ENCODE data around the gene PATJ.

The PATJ gene

DNA sequence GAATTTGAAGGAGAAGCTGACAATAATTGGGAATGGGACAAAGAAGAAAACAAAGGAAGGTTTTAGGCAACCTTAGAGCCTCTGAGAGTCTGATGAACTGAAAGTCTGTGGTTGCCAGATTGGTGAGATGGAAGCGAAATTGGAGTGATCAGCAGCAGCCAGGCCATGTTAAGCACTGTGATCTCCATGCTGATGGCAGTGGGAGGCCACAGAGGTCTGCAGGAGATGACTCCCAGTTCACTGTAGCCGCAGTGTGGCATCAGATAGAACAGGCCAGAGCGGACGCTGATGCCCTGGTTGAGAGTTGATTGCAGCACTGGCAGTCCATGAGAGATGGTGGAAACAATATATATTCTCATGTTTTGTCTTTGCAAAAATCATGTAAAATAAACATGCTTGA is 314.9 kb downstream of the PATJ start:
- DNase-seq, result no peak

DNA sequence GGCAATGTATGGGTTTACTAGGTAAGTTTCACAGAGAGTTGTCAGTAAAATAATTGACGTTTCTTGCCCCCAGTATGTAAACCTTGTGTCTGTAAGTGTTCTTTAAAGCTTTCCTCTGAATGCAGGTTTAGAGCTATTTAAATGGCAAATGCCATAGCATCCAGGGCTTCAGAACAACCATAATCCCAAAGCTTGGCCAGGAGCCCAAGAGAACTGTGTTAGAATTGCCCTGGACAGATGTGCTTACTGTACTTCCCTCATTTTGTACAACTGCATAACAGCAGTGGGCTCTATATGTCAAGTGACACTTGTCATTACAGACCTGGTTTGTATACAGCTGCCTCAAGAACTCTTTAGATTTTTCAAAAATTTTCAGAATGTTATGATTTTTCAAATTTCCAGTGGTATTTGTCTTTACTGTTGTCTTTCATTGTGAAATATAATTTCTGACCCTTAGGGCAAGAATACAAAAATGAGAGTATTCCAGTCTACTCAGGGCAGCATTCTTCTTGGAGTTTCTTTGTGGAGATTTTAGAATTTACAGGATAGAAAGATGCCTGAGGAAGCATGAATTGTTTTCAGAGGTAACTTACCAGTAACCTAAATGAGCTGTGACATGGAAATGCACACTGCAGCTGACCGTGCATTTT is 315.5 kb downstream of the PATJ start:
- peak; percentile 59 for DNase-seq

DNA sequence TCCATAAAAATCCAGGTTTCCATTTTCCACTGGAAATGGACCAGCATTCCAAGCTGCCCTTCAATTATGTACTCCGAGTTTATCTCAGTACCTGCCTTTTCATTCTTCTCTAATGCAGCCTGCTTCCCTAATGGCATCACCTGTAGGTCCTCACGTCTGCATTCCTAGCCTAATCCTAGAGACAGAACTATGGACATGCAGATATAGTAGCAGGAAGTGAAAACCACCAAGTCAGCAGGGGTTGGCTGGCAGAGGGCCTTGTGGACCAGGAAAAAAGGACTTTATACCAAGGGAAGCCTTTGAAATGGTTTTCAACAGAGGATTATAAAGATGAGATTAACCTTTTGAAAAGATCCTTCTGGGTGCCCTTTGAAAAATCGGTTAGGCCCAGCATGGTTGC is 316.7 kb downstream of the PATJ start:
- no peak for DNase-seq

DNA sequence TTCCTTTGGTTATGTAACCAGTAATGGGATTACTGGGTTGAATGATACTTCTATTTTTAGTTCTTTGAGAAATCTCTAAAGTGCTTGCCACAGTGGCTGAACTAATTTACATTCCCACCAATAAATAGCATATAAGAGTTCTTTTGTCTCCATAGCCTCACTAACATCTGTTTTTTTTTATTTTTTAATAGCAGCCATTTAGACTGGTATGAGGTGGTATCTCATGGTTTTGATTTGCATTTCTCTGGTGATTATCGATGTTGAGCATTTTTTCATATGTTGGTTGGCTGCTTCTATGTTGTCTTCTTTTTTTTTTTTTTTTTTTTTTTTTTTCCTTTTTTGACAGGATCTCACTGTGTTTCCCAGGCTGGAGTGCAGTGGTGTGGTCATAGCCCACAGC is 319.8 kb downstream of the PATJ start:
- no peak for DNase-seq

DNA sequence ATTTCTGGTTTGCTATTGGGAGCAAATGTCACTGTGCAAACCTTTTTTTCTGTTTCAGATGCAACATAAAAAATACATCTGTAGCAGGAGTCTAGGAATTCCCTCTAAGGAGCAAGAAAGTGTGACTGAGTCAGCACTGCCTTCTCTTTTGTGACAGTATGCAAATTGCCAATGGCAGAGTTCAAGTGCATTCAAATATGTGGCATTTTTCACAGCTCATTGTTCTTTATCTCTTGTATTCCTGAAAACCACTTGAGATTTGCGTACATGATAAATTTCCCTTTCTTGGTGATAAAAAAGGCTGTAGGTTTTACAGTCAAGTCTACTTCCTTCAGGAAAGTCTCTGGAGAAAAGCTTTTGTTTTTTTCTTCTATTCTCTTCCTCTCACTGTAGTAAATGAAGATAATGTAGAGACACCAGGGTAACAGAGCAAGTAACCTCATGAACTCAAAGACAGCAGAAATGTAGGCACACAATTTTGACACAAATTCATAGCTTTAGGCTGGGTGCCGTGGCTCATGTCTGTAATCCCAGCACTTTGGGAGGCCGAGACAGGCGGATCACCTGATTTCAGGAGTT is 322.6 kb downstream of the PATJ start:
- no peak for DNase-seq

DNA sequence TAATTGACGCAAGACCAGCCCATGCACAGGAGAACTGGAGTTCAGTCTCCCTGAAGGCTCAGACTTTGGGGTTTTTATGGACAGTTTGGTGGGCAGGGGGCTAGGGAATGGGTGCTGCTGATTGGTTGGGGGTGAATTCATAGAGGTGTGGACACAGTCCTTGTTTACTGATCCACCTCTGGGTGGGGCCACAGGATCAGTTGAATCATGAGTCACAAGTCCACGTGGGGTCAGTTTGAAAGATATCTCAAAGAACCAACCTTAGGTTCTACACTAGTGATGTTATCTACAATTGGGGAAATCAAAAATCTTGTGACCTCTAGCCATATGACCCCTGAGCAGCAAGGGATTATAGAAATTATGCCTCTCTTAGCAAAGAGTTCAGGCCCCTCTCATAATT is 324.4 kb downstream of the PATJ start:
- DNase-seq, result no peak

DNA sequence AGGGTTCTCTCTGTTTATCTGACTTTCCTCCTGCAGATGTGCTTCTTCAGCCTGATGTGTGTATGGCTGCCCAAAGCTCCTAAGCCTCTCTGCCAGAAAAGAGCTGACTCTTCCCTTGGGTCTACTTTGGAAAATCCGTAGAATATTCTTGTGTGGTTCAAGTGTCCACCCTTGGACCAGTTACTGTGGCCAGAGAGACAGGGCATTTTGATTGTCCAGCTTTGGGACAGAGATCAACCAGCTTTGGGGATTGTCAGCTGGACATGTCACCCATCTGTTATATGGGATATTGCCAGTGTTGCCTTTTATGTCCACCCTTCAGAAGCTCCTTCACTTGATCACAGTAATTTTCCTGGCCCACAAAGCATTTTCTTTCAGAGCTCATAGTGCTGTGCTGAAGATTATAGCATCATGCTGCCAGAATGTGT is 326.1 kb downstream of the PATJ start:
- DNase-seq, result no peak

DNA sequence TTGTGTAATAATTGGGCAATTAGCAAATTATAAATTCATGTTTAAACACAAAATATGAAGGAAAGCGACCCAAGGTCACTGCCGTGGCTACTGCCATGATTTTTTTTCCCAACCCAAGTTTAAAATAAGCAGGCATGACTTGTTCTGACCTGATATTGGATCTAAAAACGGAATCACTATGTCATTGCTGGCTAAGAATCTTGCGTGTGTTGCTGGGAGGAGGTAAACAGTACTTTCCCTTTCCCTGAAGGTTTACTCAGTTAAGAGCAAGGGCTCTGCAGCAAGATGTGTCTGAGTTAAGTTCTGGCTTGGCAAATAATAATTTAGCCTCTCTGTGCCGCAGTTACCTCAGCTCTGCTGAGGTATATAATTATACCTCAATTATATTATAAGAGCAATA is 326.7 kb downstream of the PATJ start:
- no peak for DNase-seq

DNA sequence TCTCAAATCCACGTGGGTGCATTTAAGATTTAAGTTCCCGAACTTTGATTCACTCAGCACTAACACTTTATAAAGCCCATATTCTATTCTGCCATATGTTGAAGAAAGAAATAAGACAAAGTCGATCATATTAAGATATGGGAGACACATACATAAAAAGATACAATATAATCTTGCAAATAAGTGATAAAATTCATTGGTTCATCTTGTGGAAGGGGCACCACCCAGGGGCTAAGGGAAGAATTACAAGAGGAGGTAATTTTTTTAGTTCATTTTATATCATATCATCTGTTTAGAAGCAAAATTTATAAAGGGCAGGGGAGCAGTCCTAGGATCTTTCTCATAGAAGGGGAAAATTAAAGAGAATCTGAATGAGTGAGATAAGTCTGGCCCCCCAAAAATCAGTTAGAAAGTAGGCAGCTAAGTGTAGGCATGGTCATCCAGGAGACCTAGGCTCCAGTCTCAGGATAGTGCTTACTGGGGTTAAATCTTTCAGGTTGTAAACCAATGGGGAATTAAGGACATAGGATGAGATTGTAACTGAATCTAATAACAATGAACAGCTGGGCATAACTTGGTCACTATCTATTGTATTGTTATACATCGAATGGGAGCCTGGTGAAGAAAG is 328.2 kb downstream of the PATJ start:
- no peak for DNase-seq

DNA sequence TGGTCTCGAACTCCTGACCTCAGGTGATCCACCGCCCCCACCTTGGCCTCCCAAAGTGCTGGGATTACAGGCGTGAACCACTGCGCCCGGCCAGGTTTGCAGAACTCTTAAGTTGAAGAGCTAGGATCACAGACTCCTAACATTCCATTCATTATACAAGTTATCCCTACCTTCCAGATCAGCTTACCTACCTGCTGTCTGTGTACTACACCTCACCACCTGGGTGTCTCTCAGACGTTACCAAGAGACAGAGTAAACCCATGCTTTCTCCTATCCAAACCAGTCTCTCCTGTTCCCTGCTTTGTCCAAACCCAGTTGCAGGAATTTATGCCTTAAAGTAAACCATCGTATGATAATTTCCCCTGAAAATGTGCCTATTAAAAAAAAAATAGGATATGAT is 329.4 kb downstream of the PATJ start:
- no peak for DNase-seq

DNA sequence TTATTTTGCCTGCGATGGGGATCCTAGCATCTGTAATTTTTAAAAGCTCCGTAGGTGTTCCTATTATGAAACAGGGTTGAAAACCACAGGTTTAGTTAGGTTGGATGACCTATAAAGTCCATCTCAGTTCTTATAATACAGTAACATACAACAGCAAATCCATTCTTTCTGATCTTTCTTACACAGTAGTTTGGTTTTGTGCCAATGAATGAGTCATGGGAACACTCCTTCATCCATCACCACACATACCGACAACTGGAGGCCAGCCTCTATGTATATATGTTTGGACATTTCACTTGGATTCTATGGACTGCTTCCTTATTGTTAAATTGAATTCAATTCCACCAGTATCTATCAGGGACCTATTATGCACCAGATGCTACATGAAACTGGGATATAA is 334.0 kb downstream of the PATJ start:
- DNase-seq, result no peak

DNA sequence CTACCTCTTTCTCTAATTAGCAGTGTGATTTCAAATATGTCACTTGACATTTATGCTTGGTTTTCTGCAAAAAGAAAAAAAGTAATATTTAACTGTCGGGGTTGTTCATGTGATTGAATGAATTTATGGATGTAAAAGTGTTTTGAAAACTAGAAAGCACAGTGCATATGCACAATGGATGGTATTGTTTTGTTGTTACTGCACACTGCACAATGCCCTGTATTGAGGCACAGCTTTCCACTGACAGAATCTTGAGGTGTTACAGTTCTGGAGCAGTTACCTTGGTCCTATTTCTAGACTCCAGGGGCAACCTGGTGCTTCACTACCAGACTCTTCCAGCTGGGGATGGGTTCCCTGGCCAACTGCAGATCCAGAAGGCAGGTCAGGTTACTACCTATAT is 335.5 kb downstream of the PATJ start:
- no peak for DNase-seq

DNA sequence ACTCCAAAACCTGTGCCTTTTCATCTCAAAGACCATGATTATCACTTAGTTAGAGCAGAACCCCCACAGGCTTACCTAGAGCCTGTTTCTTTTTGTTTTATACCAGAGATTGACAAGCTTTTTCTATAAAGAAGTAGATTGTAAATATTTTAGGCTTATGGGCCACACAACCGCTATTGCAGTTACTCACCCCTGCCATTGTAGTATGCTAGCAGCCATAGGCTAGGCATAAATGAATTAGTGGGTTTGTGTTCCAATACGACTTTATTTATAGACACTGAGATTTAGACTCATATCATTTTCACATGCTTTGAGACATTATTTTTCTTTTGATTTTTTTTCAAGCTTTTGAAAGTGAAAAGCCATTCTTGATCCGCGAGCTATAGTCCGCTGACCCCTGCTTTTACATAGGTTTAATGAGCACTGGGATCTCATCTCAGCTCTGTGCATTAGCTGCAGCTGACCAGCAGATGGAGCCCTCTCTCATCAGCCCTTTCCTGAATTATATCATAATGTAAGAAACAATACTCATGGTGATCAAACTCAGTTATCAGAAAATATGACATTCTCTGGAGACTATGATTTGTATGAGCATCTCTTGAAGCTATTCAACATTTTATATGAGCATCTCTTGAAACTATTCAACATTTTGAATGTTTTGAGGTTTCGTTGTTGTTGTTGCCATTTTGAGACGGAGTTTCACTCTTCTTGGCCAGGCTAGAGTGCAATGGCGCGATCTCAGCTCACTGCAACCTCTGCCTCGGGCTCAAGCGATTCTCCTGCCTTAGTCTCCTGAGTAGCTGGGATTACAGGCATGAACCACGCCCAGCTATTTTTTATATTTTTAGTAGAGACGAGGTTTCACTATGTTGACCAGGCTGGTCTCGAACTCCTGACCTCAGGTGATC is 340.4 kb downstream of the PATJ start:
- DNase-seq, result no peak

DNA sequence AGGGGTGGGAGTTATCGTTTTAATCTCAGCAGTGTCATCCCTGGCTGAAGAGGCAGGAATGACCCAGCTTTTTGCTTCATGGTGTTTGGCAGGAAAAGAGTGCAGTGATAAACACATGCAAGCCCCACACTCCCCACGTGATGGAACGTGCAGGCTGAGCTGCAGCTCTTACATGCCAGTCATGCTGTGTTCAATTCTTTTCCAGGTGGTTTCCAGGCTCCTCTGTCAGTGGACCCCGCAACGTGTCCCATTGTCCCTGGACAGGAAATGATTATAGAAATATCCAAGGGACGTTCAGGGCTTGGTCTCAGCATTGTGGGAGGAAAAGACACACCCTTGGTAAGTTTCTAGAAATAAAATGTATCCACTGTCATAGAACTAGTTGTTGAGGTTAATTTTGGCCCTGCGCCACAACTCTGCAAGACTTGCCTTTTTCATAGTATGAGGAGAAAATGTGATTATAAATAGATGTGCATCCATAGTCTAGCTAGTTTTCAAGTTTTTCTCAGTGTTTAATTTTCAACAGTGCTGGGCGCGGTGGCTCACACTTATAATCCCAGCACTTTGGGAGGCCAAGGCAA is 342.1 kb downstream of the PATJ start:
- no peak for DNase-seq

DNA sequence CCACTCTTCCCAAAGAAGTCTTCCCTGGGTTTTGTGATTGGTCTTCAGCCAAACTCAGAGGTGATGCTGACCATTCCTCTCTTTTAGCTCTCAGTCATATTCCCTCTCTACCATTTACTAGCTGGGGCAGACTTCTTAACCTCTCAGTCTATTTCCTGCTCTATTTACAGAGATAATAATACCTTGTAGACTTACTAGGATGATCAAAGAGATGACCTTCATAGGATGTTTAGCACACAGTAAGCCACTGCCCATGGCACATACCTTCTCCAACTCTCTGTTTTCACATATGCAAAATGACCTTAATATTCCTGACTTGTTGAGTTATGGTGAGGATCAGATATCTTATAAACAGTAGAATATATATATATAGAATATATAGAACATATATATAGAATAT is 346.2 kb downstream of the PATJ start:
- no peak for DNase-seq

DNA sequence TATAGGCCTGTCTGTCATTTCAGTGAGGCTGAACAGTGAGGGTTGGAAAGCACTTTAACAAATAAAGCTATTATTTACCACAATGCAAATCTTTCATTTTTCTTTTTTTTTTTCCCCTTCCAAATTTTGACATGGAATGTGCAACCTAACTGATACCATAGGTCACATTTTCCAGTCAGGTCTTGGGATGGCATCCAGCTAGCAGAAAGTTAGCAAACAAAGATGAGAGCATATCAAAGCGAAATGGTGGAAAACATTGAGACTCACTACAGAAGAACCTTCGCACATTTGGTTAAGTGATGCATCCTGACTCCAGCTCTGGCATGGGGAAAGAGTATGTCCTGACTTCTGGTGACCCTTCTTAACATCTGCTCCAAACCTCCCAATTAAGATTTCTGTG is 347.3 kb downstream of the PATJ start:
- DNase-seq, result no peak

DNA sequence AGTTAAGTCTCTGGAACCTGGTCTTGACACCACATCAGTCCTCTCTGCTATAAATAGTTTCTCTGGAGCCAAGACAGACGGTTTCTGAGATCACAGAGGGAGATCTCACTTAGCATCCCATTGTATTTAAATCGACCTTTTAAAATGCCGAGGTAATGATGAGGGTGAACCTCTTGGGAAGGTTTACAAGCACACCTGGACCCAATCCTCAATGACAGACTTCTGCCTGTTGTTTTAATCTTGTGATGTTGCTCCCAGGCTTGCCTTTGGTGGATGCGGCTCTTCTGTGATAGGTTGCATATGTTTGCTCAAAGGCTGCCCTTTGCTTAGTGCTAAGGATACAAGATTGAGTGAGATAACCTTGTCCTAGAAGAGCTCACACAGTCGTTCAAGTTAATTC is 347.7 kb downstream of the PATJ start:
- DNase-seq, result no peak

DNA sequence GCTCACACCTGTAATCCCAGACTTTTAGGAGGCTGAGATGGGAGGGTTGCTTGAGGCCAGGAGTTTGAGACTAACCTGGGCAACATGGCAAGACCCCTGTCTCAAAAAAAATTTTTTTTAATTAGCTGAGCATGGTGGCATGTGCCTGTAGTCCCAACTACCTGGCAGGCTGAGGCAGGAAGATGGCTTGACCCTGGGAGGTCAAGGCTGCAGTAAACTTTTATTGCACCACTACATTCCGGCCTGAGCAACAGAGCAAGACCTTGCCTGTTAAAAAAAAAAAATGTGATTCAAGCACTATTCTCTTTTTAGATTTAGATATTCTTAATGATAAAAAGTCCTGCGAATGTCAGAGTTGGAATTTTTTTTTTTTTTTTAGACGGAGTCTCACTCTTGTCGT is 349.8 kb downstream of the PATJ start:
- DNase-seq, result no peak

DNA sequence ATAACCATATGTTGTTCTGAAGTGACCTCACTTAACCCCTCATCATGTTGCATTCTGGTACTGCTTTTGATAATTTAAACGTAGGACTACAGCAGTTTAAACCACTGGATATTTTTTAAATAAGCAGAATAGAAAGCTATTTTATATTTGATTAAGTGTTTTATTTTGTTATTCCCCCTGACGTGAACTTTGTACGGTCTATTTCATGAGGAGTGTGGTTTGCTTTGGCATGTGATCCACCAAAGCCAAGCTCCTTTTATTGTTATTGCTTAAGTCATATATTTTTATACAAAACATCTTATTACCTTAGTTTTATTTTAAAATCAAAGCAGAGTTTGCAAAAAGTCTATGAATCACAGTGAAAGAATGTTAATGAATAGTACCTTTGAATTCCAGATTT is 351.0 kb downstream of the PATJ start:
- no peak for DNase-seq

DNA sequence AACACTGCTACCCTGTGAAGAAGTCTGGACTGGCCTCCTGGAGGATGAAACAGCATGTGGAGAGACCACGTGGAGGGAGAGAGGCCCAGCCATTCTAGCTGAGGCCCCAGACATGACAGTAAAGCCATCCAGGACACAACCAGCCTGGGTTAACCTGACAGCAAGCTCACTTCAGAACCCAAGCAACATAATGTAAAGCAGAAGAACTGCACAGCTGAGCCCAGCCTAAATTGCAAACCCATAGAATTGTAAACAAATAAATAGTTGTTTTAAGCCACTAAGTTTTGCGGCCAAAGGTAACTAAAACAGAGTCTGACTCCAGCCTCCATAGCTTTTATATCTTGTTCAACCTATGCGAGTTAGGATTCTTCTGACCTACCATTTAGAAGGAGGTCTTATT is 355.2 kb downstream of the PATJ start:
- DNase-seq, result no peak

DNA sequence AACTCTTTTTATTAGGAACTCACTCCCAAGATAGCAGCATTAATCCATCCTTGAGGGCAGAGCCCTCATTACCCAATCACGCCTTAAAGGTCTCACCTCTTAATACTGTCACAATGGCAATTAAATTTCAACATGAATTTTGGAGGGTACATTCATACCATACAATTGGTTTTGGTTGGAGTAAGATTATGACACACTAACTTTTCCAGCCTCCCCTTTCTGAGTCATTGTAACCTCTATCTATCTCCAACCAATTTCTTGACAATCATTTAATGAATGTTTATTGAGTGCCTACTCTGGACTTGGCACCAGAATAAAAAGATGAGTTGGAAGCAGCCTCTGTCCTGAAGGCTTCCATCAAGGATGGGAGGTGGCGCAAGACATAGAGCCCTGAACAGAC is 358.2 kb downstream of the PATJ start:
- DNase-seq, result no peak

DNA sequence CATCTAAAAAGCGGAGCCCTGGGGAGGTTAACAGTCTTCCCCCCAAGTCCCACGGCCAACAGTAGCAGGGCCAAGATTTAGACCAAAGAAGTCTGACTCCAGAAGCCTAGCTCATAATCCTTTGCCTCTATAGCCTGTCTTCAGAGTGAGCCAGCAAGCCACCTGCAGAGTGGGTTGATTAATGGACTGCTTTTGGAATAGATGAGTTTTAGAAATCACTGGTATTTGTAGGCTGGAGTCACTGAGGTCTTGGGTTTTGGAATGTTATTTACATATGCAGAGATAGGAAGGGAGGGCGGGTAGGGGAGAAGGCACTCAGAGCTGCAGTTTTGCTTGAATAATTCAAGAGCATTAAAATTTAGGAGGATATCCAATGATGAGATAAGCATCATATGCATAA is 361.6 kb downstream of the PATJ start:
- DNase-seq, result no peak

DNA sequence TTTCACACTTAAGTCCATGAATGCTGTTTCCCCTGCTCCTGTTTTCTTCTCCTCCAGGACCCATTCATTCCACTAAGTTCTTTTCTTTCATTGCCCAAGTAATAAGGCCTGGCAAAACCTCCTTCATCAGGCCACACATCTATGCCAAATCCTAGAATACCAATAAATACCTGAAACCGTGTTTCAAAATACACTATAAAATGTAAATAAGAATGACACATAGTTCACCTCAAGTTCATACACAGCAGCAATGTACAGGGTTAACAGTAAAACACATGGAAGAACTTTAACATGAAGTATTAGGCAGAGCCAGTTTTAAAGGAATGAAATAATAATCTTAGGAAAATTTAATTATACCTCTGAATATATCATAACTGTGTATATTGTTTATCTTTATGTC is 365.6 kb downstream of the PATJ start:
- DNase-seq, result no peak
